Right kidney (tissue), 1 donor: ENCODE data around the gene CD69.
A peak's percentile ranks its signal among the peaks of the same experiment; 100 is the strongest.

Experiments
- DNase-seq: peaks from one replicate; pipeline ENCODE4 v3.0.0-alpha.2; 2016

Gene CD69

DNA sequence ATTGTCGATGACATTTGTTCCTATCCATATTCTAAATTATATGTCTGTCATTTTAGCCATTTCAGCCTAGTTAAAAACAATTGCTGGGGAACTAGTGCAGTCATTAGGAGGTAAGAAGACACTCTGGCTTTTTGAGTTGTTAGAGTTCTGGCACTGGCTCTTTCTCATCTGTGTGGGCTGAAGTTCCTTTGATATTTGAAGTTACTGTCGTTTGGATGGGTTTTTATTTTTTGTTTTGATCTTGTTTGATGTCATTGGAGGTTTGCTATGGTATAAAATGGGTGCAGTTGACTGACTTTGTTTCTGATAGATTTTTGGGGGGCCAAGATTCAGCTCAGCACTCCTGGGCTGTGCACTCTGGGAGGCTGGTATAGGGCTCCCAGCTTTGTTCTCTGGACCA is 20.7 kb upstream of the CD69 start:
- DNase-seq, result no peak

DNA sequence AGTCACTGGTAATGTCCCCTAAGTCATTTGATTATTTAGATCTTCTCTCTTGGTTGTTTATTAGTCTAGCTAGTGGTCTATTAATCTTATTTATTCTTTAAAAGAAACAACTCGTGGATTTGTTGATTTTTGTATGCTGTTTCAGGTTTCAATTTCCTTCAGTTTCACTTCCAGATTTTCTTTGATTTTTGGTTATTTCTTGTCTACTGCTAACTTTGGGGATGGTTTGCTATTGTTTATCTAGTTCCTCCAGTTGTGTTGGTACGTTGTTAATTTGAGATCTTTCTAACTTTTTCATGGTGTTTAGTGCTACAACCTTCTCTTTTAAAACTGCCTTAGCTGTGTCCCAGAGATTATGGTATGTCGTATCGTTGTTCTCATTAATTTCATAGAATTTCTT is 18.5 kb upstream of the CD69 start:
- no peak for DNase-seq

DNA sequence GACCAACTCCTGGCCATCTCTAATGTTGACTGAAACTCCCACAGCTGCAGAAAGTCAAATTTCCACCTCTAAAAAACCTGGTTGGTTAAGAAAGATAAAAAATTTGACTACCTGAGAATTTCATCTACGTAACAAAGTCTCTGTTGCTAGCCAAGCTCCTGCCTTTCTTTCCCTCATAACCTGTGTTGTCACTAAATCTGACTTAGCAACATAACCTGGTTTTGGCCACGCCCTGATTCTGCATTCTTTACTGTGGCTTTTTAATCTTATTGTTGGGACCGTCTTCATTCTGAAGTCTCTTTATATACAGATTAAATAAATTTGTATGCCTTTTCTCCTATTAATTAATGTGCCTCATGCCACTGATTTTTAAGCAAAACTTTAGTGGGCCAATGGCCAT is 16.1 kb upstream of the CD69 start:
- DNase-seq, result no peak

DNA sequence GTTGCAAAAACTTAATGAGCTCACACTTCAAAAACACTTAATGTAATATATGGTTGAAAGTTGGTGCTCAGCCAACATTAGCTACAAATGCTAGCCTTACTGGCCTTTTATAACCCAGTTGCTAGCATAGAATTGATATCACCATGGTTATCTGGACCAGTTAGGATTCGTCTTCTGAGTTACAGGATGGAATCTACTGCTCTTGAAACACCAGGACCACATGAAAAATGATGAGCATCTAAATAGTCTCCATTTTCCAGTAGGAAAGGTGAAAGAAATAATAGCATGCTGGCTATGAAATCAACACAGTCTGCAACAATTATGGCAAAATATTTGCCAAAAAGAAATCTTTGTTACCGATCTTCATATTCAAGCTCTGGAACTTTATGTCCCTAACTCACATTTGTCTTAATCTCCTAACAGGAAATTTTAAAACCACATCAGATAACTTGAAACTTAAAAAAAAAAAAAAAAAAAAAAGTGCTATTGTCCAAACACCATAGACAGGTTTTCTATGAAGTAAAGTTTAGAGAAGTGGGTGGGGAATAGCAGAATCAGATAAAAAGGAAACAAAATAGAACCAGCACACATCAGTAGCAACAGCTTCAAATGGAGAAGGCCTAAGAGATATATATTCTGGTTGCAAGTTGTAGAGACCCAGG is 12.6 kb upstream of the CD69 start:
- no peak for DNase-seq

DNA sequence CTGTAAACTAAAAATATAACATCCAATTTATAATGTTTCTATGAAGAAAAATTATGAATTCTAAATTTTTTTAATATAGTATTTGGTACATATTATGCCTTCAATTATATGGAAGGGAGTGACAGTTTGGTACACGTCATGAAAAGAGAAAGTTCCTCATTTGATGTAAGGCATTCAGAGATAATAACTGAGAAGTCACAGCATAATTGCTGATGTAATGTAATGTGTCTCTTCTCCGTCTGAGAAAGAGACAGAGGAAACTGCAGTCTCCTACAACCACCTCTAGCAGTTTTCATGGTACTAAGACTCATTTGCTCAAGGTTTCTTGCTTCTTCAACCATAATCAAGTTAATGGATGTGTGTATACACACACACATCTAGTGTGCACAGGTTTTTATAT is 2.3 kb upstream of the CD69 start:
- no peak for DNase-seq

DNA sequence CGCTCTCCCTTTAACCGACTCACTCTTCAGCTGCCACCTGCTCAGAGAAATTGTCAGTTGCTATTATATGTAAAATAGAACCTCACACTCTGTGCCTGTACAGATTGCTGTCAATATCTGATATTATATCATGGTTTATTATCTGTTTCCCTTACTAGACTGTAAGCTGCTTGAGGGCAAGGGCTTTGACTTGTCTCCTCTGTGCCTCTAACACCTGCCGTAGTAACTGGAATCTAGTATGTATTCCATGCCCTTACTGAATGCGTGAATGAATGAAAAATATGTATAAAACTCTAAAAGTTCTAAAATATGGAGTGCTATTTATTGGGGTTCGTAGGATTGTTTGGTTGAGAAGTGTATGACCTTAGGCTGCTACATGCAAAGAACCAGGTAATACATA is 1.7 kb upstream of the CD69 start:
- no peak for DNase-seq

DNA sequence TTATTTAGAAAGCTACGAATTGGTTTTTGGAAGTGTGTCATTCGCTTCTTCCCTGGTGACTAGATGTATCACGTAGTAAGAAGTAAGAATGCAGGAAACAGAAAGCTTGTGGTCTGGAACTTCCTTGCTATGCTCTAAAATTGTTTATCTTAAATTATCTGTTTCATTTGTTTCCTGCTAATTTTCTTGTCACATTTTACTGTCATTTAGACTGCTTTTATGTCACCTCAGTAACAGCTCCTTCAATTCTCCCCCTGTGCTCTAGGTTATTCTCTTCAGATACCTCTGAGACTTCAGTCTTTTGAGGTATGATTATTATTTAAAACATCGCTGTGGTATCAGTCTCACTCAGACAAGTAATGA is 699 bp upstream of the CD69 start:
- DNase-seq, result no peak

DNA sequence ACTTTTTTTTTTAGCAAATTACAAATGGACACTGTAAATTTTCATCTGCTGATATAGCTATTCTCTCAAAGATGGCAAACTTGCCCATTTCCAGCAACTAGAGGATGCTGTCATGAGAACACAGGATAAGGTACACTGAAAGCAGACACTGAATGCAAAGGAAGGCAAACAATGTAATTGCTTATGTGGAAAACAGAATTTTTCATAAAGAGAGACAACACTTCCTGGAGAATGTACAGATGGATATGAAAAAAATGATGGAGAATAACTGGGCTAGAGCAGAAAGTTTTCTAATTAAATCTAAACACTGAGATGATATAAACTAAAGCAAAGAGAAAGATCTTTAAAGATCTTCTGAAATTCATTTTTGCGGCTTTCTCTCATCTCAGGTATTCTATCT is 581 bp downstream of the CD69 start:
- no peak for DNase-seq

DNA sequence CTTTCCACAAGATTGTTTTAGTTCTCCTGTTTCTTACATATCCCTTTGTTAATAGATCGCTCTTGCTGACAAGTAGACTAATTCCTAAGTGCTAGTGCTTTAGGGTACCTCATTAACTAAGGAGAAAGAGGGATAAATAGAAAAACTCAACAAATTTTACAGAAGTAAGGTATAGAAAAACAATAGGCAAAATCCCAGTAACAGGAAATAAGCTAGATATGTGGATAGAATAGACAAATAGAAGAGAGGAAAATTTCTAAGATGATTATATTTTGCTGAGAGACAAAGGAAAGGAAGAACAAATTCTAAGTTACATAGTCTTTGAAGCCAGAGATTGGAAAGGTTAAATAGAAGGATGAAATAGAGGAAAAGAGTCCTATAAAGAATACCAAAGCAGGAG is 1.0 kb downstream of the CD69 start:
- DNase-seq, result no peak

DNA sequence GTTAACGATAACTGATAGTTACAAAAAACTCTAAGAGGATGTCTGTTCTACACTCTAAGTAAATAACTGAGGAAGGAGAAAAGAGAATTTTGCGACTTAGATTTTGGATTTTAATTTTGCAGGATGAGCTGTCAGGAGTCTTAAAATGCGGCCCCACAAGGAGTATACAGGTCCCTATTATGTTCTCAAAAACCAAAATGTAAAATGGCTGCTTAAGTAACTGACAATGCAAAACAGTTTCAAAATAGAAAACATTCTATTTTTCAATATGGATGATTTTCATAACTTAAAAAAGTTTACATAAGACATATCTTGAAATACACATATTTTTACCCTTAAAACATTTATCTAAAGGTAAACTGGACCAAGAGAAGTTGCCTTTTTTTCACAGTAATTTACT is 2.6 kb downstream of the CD69 start:
- DNase-seq, result no peak

DNA sequence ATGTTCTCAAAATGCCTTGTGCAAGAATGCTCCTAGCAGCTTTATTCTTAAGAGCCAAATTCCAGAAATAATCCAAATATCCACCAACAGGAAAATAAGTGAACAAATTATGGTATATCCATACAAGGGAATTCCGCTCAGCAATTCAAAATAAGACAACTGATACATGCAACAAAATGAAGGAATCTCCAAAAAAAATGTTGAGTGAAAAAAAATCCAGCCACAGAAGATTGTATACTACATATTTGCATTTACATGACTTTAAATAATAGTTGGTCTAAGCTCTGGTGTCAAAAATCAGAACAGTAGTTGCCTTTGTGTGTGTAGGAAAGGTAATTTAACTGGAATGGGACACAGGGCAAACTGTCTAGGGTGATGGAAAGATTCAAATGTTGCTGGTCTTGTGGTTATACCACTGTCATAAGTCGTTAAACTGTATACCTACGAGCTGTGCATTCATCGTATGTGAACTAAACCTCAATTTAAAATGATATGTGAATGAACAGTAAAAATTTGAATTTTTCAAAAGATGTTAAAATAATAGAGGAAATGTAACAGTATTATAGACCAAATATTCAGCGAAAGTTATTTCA is 3.2 kb downstream of the CD69 start:
- no peak for DNase-seq

DNA sequence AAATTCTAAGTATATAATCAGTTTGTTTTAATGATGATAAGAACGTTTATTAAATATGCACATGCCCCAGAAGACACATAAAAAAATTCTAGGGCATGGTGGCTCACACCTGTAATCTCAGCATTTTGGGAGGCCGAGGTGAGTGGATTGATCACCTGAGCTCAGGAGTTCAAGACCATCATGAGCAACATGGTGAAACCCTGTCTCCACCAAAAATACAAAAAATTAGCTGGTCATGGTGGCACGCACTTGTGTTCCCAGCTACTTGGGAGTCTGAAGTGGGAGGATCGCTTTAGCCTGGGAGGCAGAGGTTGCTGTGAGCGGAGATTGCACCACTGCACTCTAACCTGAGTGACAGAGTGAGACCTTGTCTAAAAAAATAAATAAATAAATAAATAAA is 4.0 kb downstream of the CD69 start:
- DNase-seq, result no peak

DNA sequence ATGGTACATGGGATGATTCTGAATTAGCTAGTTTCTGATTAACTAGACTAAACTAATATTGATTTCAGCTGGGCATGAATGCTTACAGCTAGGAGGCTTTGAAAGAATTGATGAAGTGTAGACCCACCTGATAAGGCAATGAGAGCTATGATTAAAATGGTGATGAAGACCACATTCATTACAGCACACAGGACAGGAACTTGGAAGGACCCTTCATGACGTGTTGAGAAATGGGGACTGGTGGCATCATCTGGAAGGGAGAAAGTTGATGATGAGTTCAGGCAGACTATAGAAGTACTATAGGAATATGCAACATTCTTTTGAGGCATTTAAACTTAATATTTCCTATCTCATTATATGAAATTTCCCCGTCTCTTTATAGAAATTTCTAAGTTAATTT is 4.5 kb downstream of the CD69 start:
- no peak for DNase-seq

DNA sequence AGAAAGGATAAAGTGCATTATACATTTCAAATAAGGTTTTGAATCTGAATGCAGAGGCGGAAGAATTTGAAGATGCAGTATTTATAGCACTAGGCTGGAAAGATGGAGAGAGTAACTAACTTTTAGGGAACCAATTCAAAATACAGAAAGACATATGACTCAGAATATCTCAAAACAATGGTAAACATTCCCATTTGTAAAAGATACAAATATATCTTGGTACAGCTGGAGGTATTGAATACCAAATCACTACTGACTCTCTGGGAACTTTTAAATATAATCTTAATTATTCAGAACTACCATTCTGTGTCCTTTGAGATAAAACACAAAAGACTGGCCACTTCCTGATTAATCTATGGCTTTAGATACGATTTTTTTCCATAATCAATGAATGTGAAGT is 5.1 kb downstream of the CD69 start:
- DNase-seq, result no peak

DNA sequence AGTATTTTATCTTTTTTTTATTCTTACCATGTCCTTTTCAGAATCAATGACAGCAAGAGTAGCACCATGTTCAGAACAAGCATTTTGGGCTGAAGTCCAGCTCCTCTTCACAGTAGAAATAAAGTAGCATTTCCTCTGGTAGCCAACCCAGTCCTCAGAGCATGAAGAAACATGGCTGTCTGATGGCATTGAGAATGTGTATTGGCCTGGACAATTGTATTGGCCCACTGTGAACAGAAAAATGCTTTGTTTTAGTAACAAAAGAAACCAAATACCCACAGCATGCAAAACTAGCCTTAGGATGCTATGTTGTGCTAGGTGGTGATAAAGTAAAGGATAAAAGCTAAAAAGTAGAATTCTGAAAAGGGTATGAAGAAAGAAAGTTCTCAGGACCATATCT is 5.7 kb downstream of the CD69 start:
- no peak for DNase-seq

DNA sequence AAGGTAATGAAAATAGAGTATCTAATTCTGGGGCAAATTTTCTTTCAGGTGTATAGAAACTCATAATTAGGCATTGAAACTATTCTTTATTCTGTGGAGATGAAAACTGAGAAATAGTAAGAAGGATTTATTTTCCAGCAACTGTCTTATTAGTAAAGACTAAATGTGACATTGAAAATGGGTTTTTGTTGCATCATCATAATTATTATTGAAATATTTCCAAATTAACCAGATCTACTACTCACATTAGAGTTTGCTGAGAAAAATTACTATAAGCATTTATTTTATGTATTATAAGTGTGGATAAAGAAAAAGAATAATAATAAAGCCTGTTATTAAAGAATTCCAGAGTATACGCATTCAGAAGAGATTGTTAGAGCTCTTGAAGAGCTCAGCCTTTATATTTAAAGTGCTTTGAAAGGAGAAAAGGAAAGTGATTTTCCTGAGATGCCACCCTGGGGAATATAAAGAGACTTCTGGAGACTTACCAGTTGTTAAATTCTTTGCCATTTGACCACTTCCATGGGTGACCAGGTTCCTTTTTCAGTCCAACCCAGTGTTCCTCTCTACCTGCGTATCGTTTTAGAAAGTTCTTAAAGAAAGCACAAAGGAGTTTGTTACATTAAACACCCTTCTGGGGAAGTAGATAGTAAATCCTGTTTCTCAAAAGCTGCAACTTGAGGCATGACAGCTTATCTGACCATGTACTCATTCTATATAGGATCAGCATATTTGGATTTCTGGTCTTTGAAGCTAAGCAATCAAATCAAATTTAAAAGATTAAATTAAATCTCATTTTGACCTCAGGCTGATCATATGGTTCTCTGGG is 6.4 kb downstream of the CD69 start:
- no peak for DNase-seq

DNA sequence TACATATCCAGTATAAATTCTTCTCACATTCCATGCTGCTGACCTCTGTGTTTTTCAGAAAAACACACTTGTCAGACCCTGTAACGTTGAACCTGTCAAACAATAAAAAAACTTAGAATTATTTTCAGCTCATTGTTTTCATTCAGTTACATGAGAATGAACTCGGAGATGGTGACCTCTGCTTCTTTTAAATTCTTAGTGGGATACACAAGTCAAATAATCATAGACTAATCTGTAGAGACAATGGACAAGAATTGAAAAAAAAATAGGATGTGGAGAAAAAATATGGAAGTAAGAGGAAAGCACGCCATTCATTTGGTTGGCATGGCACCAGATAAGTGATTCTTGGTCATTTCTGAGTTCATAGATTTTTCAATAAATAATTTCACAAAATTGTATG is 7.2 kb downstream of the CD69 start:
- DNase-seq, result no peak

DNA sequence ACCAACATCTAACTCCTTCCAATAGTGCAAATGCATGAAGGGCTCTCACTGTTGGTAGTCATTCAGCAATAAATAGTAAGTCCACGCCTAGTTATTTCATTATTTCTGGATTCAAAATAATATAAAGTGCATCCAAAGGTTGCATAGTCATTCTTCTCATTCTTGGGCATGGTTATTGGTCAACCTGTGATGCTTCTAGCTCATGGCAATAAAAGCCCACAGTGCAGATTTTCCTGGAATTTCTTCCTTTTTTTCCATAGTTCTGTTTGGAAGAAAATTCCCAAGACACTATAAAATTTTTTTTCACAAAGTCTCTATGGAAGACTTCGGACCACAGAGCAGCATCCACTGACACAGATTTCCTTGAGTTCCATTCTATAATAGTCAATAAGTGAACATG is 7.6 kb downstream of the CD69 start:
- DNase-seq, result no peak

DNA sequence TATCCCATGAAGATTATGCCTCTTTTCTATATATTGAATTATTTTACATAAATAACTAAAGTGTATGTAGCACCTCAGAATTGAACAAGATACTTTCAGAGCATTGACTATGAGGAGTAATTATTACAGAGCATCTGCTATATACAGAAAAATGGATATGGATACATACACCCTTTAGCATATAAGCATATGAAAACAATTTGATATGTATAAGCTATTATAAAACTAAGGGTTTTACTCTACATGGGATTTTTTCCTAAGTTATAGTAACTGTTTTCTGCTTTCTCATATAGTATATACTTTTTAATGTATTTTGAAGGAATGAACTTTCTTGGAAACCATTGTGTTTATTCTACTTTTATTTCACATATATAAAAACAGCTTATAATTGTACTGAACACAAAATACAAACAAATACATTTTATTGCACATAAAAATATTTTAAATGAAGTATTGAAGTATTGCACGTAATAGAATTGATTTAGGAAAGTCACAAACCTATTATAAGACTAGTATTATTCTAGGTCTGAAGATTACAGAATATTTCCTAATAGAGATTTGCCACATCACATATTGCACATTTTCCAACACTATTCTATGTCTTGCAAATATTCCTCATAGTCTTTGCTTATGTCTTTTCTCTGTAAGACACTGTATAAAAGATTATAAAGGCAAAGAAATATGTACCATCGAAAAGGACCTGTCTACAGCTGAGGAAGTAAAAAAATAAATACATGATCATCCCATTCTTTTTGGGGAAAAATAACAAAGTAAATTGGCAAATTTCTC is 8.4 kb downstream of the CD69 start:
- no peak for DNase-seq

DNA sequence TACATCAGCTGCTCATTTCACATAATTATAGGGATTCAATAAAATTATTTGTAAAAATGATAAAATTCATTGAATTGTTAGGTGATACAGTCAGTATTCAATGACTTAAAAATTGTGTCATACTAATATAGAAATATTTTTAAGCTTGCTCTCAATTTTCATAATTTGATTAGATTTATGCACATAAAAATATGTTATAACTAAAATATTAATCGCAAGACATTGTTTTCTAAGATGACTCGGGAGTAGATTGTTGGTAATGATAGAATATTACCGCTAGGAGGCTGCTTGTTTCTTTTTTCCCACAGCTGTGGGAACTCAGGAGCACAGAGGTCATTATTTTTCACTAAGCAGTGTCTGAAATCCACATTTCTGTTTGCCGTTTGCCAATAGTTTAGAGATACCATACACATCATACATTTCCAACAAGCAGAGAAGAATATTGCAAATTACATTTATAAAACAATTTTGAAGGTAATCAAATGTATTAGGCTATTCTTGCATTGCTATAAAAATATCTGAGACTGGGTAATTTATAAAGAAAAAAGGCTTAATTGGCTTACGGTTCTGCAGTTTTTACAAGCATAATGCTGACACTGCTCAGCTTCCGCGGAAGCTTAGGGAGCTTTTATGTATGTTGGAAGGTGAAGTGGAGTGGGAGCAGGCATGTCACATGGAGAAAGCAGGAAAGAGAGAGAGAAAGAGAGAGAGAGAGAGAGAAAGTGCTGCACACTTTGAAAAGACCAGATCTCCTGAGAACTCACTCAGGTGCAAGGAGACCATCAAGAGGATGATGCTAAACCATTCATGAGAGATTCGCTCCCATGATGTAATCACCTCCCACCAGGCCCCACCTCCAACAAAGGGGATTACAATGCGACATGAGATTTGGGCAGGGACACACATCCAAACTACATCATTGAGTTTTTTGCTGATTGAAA is 9.2 kb downstream of the CD69 start:
- no peak for DNase-seq

DNA sequence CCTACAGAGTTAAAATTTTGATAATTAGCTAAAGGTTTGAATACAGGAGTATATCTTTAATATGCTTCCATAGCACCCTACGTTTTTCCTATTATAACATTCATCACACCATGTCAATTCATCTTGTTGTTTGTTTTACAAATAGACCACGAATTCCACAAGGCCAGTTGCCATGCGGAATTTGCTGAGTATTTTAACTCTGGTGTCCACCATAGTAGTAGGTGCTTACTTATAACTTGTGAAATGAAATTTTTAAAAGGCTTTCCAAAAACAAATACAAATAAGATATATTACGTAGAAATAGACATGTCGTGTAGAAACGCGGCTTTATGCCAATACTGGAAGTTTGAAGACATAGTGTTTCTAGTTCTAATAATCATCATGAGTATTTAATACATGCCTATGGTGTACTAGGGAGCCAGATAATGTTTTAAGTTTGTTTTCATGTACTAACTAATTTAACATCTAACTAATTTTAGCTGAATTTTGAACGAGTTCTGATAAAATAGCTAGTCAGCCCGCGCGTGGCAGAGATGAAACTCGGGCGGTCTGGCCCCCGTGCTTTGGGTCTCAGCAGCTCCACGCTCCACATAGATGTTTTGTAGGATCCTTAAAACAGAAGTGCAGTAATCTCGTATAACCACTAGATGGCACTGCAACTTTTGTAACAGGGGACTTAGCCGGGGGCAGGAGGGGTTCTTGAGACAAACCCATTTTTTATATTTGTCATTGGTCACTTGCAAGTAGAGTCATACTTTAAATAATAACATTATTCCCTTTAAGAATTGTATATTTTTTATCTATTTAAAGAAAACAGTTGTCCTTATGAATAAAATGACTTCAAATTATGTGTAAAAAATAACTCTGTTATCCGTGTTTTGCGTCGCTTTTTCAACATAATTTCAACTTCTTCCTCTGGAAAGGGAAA is 10.2 kb downstream of the CD69 start:
- DNase-seq, result peak; percentile 58
